ENCODE measurements around the gene ELOVL5.

ELOVL5 gene

GRCh38 chr6:53290537-53291510 lies 57.9 kb downstream of the ELOVL5 start:
- H3K4me3 ChIP-seq (ENCODE audit: low read depth, low read length) = no peak overlapping the region
- TF ChIP-seq MAX (IDR thresholded peaks at IDR 0.05; ENCODE audit: low read depth, low read length) (no peak), MYC (IDR thresholded peaks at IDR 0.05; ENCODE audit: low read depth, low read length) (no peak), POLR2A (IDR thresholded peaks at IDR 0.05; ENCODE audit: extremely low read depth, insufficient read length) (no peak)
- TF ChIP-seq, protein P1, sequence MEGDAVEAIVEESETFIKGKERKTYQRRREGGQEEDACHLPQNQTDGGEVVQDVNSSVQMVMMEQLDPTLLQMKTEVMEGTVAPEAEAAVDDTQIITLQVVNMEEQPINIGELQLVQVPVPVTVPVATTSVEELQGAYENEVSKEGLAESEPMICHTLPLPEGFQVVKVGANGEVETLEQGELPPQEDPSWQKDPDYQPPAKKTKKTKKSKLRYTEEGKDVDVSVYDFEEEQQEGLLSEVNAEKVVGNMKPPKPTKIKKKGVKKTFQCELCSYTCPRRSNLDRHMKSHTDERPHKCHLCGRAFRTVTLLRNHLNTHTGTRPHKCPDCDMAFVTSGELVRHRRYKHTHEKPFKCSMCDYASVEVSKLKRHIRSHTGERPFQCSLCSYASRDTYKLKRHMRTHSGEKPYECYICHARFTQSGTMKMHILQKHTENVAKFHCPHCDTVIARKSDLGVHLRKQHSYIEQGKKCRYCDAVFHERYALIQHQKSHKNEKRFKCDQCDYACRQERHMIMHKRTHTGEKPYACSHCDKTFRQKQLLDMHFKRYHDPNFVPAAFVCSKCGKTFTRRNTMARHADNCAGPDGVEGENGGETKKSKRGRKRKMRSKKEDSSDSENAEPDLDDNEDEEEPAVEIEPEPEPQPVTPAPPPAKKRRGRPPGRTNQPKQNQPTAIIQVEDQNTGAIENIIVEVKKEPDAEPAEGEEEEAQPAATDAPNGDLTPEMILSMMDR (IDR thresholded peaks at IDR 0.05; ENCODE audit: low read depth, low read length) = no peak
- DNase-seq (ENCODE audit: low read depth) = no peak

DNA sequence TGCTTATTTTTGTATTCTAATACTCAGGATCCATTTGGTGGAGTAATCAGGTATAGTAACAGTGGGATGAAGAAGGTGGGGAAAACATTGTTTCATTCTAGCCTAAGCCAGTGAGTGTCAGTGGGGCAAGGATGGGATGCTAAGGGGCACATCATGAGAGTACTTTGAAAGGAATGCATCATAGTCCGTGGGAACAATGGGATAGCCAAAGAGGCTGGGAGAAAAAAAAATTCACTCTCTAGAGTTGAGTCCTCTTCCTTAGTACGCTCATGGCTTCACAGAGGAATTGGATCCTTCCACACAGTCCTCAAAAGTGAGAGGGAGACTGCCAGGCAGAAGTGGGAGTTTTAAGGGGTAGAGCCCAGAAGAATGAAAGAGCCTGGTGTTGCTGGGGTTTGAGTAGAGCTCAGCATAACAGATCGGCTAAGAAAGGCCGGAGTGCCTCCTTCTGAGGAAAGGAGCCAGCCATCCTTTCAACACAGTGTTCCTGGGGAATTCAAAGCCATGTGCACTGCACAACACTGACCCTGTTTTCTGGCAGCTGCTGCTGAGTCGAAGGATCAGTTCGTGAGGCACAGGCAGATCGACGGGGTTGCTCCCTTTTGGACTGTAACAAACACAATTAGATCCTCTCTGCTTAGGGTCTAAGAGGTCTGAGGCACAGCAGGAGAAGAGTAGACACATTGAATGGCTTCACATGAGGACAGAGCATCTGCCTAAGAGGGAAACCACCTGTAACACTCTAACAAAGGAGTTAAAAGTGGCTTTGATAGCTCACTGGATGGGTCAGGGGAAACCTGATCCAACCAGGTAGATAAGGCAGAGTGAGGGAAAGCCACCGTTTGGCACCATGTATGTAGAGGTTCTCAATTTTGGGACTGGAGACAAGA lies 61.2 kb downstream of the ELOVL5 start:
- H3K4me3 ChIP-seq (ENCODE audit: low read depth, low read length) = no peak overlapping the region
- no peak for TF ChIP-seq POLR2A (IDR thresholded peaks at IDR 0.05; ENCODE audit: extremely low read depth, insufficient read length)
- TF ChIP-seq MYC (IDR thresholded peaks at IDR 0.05; ENCODE audit: low read depth, low read length) = no peak
- TF ChIP-seq, protein P1 (IDR thresholded peaks at IDR 0.05; ENCODE audit: low read depth, low read length) = no peak
- no peak for TF ChIP-seq MAX (IDR thresholded peaks at IDR 0.05; ENCODE audit: low read depth, low read length)
- DNase-seq (ENCODE audit: low read depth) = no peak

GRCh38 chr6:53284901-53285300 lies 63.8 kb downstream of the ELOVL5 start:
- no peak for DNase-seq (ENCODE audit: low read depth)
- TF ChIP-seq POLR2A (IDR thresholded peaks at IDR 0.05; ENCODE audit: extremely low read depth, insufficient read length) = no peak
- TF ChIP-seq, protein P1 (IDR thresholded peaks at IDR 0.05; ENCODE audit: low read depth, low read length) = no peak
- TF ChIP-seq MYC (IDR thresholded peaks at IDR 0.05; ENCODE audit: low read depth, low read length) = no peak
- no peak for TF ChIP-seq MAX (IDR thresholded peaks at IDR 0.05; ENCODE audit: low read depth, low read length)
- no peak overlapping the region for H3K4me3 ChIP-seq (ENCODE audit: low read depth, low read length)

GRCh38 chr6:53282741-53283140 lies 66.0 kb downstream of the ELOVL5 start:
- TF ChIP-seq, protein P1 (IDR thresholded peaks at IDR 0.05; ENCODE audit: low read depth, low read length) = no peak
- TF ChIP-seq MYC (IDR thresholded peaks at IDR 0.05; ENCODE audit: low read depth, low read length) (no peak), MAX (IDR thresholded peaks at IDR 0.05; ENCODE audit: low read depth, low read length) (no peak), POLR2A (IDR thresholded peaks at IDR 0.05; ENCODE audit: extremely low read depth, insufficient read length) (no peak)
- no peak overlapping the region for H3K4me3 ChIP-seq (ENCODE audit: low read depth, low read length)
- DNase-seq (ENCODE audit: low read depth) = no peak

- no peak for DNase-seq (ENCODE audit: low read depth)
- H3K4me3 ChIP-seq (ENCODE audit: low read depth, low read length) = no peak overlapping the region
- TF ChIP-seq, protein P1 (IDR thresholded peaks at IDR 0.05; ENCODE audit: low read depth, low read length) = no peak
- TF ChIP-seq MYC (IDR thresholded peaks at IDR 0.05; ENCODE audit: low read depth, low read length) (no peak), MAX (IDR thresholded peaks at IDR 0.05; ENCODE audit: low read depth, low read length) (no peak), POLR2A (IDR thresholded peaks at IDR 0.05; ENCODE audit: extremely low read depth, insufficient read length) (no peak)
Observed at GRCh38 chr6:53282234-53282633, 66.5 kb downstream of the ELOVL5 start.

Data from NB4 (cell line).